ENCODE data around the gene EFNA1. TPM values are rescaled to one million over a fixed set of nuclear protein-coding genes. Genes with fewer than 3 reads are reported as not detected.

Gene EFNA1
- total RNA-seq, 1 donor from 2014 or later = 0.77 TPM

DNA sequence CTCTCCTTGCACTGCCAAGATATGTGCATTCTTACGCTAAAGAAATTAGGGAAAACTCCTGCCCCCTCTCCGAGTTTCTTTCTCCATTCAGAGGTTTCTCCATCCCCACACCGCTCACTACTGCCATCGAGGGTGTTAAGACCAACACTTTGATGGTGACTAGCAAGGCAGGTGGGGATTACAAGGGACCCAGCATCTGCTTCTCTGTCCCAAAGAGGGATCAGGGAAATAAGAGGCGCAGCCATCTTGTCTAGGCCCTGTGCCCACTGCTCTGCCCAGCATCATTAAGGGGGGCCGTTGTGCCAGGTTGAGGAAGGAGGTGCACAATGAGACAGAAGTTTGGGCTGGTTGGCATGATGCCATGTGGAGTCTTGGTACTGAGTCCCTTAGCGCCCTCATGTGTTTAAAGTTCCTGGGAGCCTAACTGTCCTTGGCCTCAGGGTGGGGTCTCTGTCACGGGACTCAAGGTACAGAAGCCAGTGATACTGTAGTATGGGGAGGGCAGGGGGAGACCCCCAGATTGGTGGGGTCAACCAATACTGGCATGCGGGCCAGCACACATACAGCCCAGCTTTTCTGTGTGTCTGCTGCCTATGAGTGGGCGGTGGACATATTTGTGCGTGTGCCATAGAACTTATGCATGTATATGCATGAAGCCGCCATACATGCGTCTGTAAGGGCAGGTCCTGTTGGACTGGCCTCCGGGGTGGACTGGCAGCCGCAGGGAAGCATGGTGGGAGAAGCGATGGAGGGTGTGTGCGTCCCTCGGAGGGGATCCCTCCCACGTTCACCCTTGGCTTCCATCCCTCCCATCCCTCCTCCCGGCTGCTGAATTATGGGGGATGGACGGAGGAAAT, 43.6 kb upstream of the EFNA1 start:
- Mint-ChIP-seq H3K27ac (ENCODE audit: unreplicated experiment) (no peak overlapping the region), H3K9me3 (no peaks in the 10 kb centered on the region), H3K27me3 (ENCODE audit: low read depth) (peaks cover 55% of the 10 kb centered on the region), H3K4me3 (peak overlapping the region; percentile 93), H3K4me1 (peaks cover 43% of the 10 kb centered on the region), H3K36me3 (ENCODE audit: low read depth) (no peaks in the 10 kb centered on the region)
- DNase-seq (ENCODE audit: low read depth, low spot score) = no peak
- TF ChIP-seq, protein P1, sequence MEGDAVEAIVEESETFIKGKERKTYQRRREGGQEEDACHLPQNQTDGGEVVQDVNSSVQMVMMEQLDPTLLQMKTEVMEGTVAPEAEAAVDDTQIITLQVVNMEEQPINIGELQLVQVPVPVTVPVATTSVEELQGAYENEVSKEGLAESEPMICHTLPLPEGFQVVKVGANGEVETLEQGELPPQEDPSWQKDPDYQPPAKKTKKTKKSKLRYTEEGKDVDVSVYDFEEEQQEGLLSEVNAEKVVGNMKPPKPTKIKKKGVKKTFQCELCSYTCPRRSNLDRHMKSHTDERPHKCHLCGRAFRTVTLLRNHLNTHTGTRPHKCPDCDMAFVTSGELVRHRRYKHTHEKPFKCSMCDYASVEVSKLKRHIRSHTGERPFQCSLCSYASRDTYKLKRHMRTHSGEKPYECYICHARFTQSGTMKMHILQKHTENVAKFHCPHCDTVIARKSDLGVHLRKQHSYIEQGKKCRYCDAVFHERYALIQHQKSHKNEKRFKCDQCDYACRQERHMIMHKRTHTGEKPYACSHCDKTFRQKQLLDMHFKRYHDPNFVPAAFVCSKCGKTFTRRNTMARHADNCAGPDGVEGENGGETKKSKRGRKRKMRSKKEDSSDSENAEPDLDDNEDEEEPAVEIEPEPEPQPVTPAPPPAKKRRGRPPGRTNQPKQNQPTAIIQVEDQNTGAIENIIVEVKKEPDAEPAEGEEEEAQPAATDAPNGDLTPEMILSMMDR (conservative IDR thresholded peaks at IDR 0.05) = no peak

DNA sequence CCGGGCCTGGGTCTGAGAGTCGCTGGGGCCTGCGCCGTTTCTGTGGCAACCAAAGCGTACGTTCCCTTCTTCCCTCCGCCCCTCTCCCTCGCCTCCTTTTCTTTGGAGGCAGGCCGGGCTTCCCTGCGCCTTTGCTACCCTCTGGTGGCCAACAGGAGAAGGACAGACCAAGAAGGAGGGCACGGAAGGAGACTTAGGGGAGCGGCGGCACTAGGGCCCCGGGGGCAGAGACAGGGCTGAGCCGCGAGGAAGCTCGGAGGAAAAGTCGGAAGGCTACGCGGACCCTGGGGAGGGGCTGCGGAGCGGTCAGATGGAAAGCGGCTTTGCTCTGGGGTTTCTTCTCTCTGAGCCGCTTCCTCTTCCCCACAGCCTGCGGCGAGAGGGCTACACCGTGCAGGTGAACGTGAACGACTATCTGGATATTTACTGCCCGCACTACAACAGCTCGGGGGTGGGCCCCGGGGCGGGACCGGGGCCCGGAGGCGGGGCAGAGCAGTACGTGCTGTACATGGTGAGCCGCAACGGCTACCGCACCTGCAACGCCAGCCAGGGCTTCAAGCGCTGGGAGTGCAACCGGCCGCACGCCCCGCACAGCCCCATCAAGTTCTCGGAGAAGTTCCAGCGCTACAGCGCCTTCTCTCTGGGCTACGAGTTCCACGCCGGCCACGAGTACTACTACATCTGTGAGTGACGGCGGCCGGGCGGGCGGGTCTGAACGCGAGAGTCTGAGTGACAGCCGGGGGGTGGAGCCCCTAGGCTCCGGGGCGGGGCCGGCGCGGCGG, 42.8 kb upstream of the EFNA1 start:
- Mint-ChIP-seq H3K36me3 (ENCODE audit: low read depth) (no peaks in the 10 kb centered on the region), H3K27me3 (ENCODE audit: low read depth) (peaks cover 47% of the 10 kb centered on the region), H3K4me3 (peak overlapping the region; percentile 93)

DNA sequence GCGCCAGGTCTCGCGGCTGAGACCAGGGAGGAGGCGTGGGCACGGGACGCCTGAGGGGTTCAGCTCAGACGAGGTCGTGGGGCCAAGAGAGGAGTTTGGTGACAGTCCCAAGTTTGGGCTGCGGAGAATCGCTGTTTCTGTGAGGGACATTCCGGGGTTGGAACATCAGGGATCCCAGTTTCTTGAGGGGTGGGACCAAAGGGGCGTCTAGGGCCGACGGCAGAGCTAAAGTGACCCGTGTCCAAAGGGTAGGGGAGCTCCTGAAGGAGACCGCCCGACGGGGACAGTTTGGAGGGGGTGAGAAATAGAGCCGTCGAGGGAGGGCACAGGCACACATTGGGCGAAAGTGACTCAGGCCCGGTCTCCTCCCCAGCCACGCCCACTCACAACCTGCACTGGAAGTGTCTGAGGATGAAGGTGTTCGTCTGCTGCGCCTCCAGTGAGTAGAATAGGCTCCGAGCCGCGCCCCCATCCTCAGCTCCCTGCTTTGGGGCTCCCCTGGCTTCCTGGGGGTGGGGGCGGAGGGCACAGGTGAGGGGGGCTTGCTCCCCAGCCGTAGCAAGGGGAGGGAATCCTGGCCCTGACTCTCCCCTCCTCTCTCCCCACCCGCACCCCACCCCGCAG, 42.1 kb upstream of the EFNA1 start:
- H3K36me3 Mint-ChIP-seq (ENCODE audit: low read depth) = no peaks in the 10 kb centered on the region
- H3K9me3 Mint-ChIP-seq = no peaks in the 10 kb centered on the region
- H3K4me1 Mint-ChIP-seq = peaks cover 35% of the 10 kb centered on the region
- no peak for DNase-seq (ENCODE audit: low read depth, low spot score)
- TF ChIP-seq, protein P1 (conservative IDR thresholded peaks at IDR 0.05) = no peak
- no peak overlapping the region for H3K27ac Mint-ChIP-seq (ENCODE audit: unreplicated experiment)
- H3K4me3 Mint-ChIP-seq = peak overlapping the region; percentile 93
- peaks cover 46% of the 10 kb centered on the region for H3K27me3 Mint-ChIP-seq (ENCODE audit: low read depth)

More for the DNA sequence above, 42.8 kb upstream of the EFNA1 start:
- H3K27ac Mint-ChIP-seq (ENCODE audit: unreplicated experiment) = peak overlapping the region; percentile 86
- DNase-seq (ENCODE audit: low read depth, low spot score) = peak; percentile 95
- peaks cover 35% of the 10 kb centered on the region for H3K4me1 Mint-ChIP-seq
- H3K9me3 Mint-ChIP-seq = no peaks in the 10 kb centered on the region
- TF ChIP-seq, protein P1 (conservative IDR thresholded peaks at IDR 0.05) = peak; percentile 96

DNA sequence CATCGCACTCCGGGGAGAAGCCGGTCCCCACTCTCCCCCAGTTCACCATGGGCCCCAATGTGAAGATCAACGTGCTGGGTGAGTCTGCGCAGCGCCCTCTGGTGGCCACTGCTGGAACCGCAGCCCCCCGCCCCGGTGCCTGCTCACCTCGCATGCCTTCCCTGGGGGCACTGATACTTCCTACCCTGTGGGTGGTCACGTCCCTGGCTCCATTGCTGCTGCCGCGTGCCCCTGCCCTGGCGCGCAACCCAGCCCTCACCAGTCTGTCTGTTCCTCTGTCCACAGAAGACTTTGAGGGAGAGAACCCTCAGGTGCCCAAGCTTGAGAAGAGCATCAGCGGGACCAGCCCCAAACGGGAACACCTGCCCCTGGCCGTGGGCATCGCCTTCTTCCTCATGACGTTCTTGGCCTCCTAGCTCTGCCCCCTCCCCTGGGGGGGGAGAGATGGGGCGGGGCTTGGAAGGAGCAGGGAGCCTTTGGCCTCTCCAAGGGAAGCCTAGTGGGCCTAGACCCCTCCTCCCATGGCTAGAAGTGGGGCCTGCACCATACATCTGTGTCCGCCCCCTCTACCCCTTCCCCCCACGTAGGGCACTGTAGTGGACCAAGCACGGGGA, 41.4 kb upstream of the EFNA1 start:
- H3K4me3 Mint-ChIP-seq = peak overlapping the region; percentile 73
- H3K9me3 Mint-ChIP-seq = no peaks in the 10 kb centered on the region
- peak; percentile 83 for DNase-seq (ENCODE audit: low read depth, low spot score)
- H3K27me3 Mint-ChIP-seq (ENCODE audit: low read depth) = peaks cover 42% of the 10 kb centered on the region
- H3K4me1 Mint-ChIP-seq = peaks cover 34% of the 10 kb centered on the region
- no peaks in the 10 kb centered on the region for H3K36me3 Mint-ChIP-seq (ENCODE audit: low read depth)
- no peak overlapping the region for H3K27ac Mint-ChIP-seq (ENCODE audit: unreplicated experiment)
- TF ChIP-seq, protein P1 (conservative IDR thresholded peaks at IDR 0.05) = peak; percentile 98
